Measurements from ENCODE around the gene NFIX. TPM values are rescaled to one million over a fixed set of nuclear protein-coding genes. Genes with fewer than 3 reads are reported as not detected.

NFIX gene
- polyA plus RNA-seq, 3 donors = 0.25 to 3.7 (median 0.90) TPM

GRCh38 chr19:13100031-13100588 lies 104.8 kb downstream of the NFIX start:
- Histone ChIP-seq H4K20me1 (ENCODE audit: insufficient read depth, low read length) (peaks cover 27% of the 10 kb centered on the region), H3K79me2 (ENCODE audit: insufficient read depth, low read length) (peaks cover 75% of the 10 kb centered on the region), H2AFZ (ENCODE audit: insufficient read depth, low read depth, low read length, poor library complexity, severe bottlenecking) (peak overlapping the region; percentile 61), H3K36me3 (replicated peaks in 1 of 2; ENCODE audit: control insufficient read depth in 1 of 2, insufficient read depth in 2 of 2, low read length in 2 of 2) (peaks cover 3 to 11% of the 10 kb centered on the region in 2 donors), H3K27me3 (ENCODE audit: control insufficient read depth in 2 of 2, insufficient read depth in 2 of 2, low read length in 2 of 2) (no peaks in the 10 kb centered on the region), H3K4me2 (replicated peaks; ENCODE audit: extremely low read depth, low read length, poor library complexity, severe bottlenecking) (peak overlapping the region; percentile 100), H3K9ac (ENCODE audit: insufficient read depth, low read length, poor library complexity, severe bottlenecking) (peak overlapping the region; percentile 86), H3K27ac (ENCODE audit: low read depth in 1 of 2, low read length in 2 of 2) (peak overlapping the region; percentile 90 to 98), H3K9me3 (replicated peaks in 1 of 2; ENCODE audit: control insufficient read depth in 1 of 2, insufficient read depth in 1 of 2, low read length in 2 of 2) (no peaks in the 10 kb centered on the region), H3K4me3 (replicated peaks in 1 of 3; ENCODE audit: low read depth in 2 of 3, low read length in 3 of 3) (peak overlapping the region; percentile 29 to 92 (median 84)), H3K4me1 (ENCODE audit: control insufficient read depth in 1 of 2, insufficient read depth in 2 of 2, low read length in 2 of 2) (peaks cover 70 to 89% of the 10 kb centered on the region in 2 donors)
- Mint-ChIP-seq H3K36me3 (peaks cover 7 to 9% of the 10 kb centered on the region in 2 donors), H3K27me3 (ENCODE audit: low read depth in 3 of 3) (peaks cover 0 to 1% (median 1%) of the 10 kb centered on the region in 3 donors), H3K4me1 (peaks cover 53% of the 10 kb centered on the region), H3K9me3 (no peaks in the 10 kb centered on the region), H3K4me3 (peak overlapping the region; percentile 74 to 78), H3K27ac (peak overlapping the region; percentile 88 to 97 (median 94))
- intact Hi-C loops (cut with micrococcal nuclease) = loop anchor here (5.0 kb wide), 1 partner anchor 52 kb away; the partner anchor contains the start of genes IER2 (in 2 of the 2) and STX10 (in 2 of the 2)
- TF ChIP-seq CTCF (IDR thresholded peaks at IDR 0.05) = no peak
- WGBS (ENCODE audit: insufficient coverage) = 3% methylated on average over 8 of the region's 12 CpGs
- peak; percentile 64 to 78 (median 76) for DNase-seq

DNA sequence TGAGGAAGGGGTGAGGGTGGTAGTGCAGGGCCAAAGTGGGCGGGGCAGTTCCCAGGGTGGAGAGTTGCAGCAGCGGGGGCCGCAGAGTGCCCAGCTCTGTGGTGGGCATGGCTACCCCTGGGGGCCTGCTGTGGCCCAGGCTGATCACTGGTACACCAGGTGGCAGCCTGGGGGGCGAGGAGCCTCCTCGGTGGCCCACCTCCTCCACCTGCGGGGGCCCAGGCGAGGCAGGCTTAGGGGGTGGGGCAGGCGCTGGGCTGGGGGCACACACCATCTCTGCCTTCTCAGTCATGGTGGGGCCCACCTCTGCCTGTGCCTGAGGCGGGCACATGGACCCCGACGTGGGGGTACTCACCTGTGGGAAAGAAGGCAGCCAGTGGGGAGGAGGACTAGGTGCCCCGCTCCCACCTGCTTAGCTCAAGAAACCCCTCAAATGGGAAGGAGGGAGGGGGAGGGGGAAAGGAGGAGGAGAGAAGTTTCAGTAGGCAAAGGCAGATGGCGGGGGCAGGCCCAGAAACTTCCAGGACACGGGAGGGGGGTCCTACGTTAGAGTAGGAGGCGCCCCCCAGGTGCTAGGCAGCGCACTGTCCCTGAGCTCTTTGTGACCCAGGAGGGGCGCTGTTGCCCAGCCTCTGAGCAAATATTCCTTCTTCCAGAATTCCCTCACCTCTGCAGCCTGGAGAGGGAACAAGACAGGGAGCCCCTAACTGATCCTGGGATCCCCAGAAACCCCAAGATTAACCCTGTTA lies 105.7 kb downstream of the NFIX start:
- peaks cover 27% of the 10 kb centered on the region for H4K20me1 ChIP-seq (ENCODE audit: insufficient read depth, low read length)
- peak overlapping the region; percentile 86 for H3K9ac ChIP-seq (ENCODE audit: insufficient read depth, low read length, poor library complexity, severe bottlenecking)
- H3K4me3 ChIP-seq (replicated peaks in 1 of 3; ENCODE audit: low read depth in 2 of 3, low read length in 3 of 3) = peak overlapping the region; percentile 51 to 92 (median 84)
- Mint-ChIP-seq H3K4me3 (peak overlapping the region; percentile 87 to 97), H3K27me3 (ENCODE audit: low read depth in 3 of 3) (peaks cover 0 to 1% (median 1%) of the 10 kb centered on the region in 3 donors), H3K9me3 (no peaks in the 10 kb centered on the region), H3K36me3 (peaks cover 7 to 9% of the 10 kb centered on the region in 2 donors), H3K4me1 (peaks cover 58% of the 10 kb centered on the region), H3K27ac (peak overlapping the region; percentile 90 to 97 (median 92))
- no peaks in the 10 kb centered on the region for H3K9me3 ChIP-seq (replicated peaks in 1 of 2; ENCODE audit: control insufficient read depth in 1 of 2, insufficient read depth in 1 of 2, low read length in 2 of 2)
- H3K27ac ChIP-seq (ENCODE audit: low read depth in 1 of 2, low read length in 2 of 2) = peak overlapping the region; percentile 90 to 98
- peaks cover 70 to 89% of the 10 kb centered on the region in 2 donors for H3K4me1 ChIP-seq (ENCODE audit: control insufficient read depth in 1 of 2, insufficient read depth in 2 of 2, low read length in 2 of 2)
- intact Hi-C loops (cut with micrococcal nuclease) = loop anchor here (5.0 kb wide), 1 partner anchor 51 kb away; the partner anchor contains the start of genes IER2 (in 2 of the 2) and STX10 (in 2 of the 2)
- peak; percentile 59 for TF ChIP-seq CTCF (IDR thresholded peaks at IDR 0.05)
- WGBS (ENCODE audit: insufficient coverage) = 0% methylated on average over 8 of the region's 18 CpGs
- H2AFZ ChIP-seq (ENCODE audit: insufficient read depth, low read depth, low read length, poor library complexity, severe bottlenecking) = no peak overlapping the region
- H3K79me2 ChIP-seq (ENCODE audit: insufficient read depth, low read length) = peaks cover 81% of the 10 kb centered on the region
- no peak for DNase-seq
- H3K27me3 ChIP-seq (ENCODE audit: control insufficient read depth in 2 of 2, insufficient read depth in 2 of 2, low read length in 2 of 2) = no peaks in the 10 kb centered on the region
- H3K36me3 ChIP-seq (replicated peaks in 1 of 2; ENCODE audit: control insufficient read depth in 1 of 2, insufficient read depth in 2 of 2, low read length in 2 of 2) = peaks cover 3 to 11% of the 10 kb centered on the region in 2 donors
- peak overlapping the region; percentile 100 for H3K4me2 ChIP-seq (replicated peaks; ENCODE audit: extremely low read depth, low read length, poor library complexity, severe bottlenecking)
